ENCODE results near the gene SLC4A5.
"Not testable (repeated sequence)": the region's sequence is repeated elsewhere in the genome, so short reads cannot be mapped to it uniquely, and the experiment has no call there.

Gene SLC4A5

GRCh38 chr2:74191596-74192380 is 151.4 kb downstream of the SLC4A5 start:
- DNase-seq: no peak

- no peak for DNase-seq
Measured at GRCh38 chr2:74188696-74189095, 154.5 kb downstream of the SLC4A5 start.

GRCh38 chr2:74188018-74188601 is 155.1 kb downstream of the SLC4A5 start:
- DNase-seq: no peak

GRCh38 chr2:74186706-74187105 is 156.5 kb downstream of the SLC4A5 start:
- not testable (repeated sequence) for DNase-seq

- no peak for DNase-seq
Measured at GRCh38 chr2:74186038-74186437, 157.2 kb downstream of the SLC4A5 start.

- no peak for DNase-seq
Measured at GRCh38 chr2:74183878-74184277, 159.3 kb downstream of the SLC4A5 start.

GRCh38 chr2:74181739-74182138 is 161.5 kb downstream of the SLC4A5 start:
- no peak for DNase-seq

- DNase-seq: no peak
Measured at GRCh38 chr2:74179063-74179865, 164.0 kb downstream of the SLC4A5 start.

- DNase-seq: peak; percentile 96
Measured at GRCh38 chr2:74178211-74179062, 164.8 kb downstream of the SLC4A5 start, which contains the start of gene MOB1A. Gene MOB1A, minus strand, starts transcription at chr2:74178879. Its CDS starts 205 bp downstream, at chr2:74178674.

- DNase-seq: no peak
Measured at GRCh38 chr2:74177696-74178095, 165.5 kb downstream of the SLC4A5 start.

- DNase-seq: no peak
Measured at GRCh38 chr2:74174909-74175308, 168.3 kb downstream of the SLC4A5 start.

GRCh38 chr2:74168739-74169138 is 174.5 kb downstream of the SLC4A5 start:
- DNase-seq: no peak
